ENCODE measurements around the gene TOX3.

Gene TOX3

DNA sequence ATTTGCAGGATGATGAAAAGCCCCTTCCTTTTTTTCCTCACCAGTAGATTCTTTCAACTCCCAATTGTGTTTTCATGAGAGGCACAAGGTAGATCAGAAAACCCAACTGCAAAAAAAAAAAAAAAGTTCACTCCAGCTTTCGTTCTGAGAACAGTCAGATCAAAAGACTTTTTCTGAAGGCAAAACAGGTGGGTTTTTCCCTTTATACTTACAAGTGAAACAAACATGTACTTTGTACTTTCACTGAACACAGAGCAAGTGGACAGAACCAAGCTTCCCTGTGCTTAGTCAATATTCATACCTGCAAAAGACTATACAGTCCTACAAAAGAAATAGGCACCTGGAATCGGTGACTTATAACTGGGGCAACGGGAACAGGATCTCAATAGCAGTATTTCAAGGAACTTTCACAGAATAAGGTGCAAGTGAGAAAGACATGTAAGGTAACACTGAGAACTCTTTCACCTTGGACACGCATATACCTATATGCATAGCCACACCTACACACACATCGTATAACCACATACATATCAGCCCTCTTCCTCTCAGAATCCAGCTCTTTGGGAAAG is 54.1 kb downstream of the TOX3 start:
- no peak for DNase-seq (ENCODE audit: low spot score)

- DNase-seq (ENCODE audit: low spot score), result no peak
Observed at GRCh38 chr16:52491216-52491615, 55.7 kb downstream of the TOX3 start.

- no peak for DNase-seq (ENCODE audit: low spot score)
Observed at GRCh38 chr16:52489894-52490293, 57.0 kb downstream of the TOX3 start.

DNA sequence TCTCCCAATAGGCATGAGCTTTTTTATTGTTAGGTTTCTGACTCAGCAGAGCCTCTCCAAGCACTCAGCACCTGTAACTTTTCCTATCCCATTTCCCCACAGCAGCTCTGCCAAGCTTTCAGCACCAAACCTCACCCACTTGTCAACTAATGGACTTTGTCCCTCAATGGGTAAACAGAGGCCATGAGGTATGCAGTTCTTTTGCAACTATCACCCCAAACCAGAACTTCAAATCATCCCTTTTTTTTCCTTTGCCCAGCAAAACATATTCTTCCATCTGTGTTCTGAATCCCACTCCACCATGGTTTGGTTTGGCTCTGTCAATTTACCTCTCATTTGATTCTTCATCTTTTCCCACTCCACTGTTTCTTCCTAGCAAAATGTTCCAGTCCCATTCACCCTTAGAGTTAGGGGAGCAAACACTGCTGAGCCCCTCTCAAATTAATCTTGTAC is 58.1 kb downstream of the TOX3 start:
- DNase-seq (ENCODE audit: low spot score), result no peak

- DNase-seq (ENCODE audit: low spot score), result no peak
Observed at GRCh38 chr16:52487849-52488457, 59.0 kb downstream of the TOX3 start.

DNA sequence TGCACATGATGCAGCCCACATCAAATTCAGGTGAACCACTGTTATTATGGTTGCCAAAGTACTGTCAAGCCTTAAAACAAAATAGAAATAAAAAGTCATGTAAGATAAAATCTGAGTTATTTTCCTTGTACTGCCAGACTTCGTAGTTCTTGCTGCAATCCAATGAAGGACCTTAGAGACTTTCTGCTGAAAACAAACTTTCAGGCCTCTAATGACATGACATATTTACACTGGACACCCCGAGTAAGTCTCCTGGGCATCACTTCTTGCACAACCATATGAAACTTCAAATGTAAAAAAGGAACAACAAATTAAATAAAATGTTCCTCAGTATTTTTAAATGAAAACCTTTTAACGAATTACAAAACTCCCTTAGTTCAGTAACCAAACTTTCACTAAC is 66.7 kb downstream of the TOX3 start:
- no peak for DNase-seq (ENCODE audit: low spot score)

GRCh38 chr16:52476111-52476510 is 70.8 kb downstream of the TOX3 start:
- DNase-seq (ENCODE audit: low spot score), result no peak

DNA sequence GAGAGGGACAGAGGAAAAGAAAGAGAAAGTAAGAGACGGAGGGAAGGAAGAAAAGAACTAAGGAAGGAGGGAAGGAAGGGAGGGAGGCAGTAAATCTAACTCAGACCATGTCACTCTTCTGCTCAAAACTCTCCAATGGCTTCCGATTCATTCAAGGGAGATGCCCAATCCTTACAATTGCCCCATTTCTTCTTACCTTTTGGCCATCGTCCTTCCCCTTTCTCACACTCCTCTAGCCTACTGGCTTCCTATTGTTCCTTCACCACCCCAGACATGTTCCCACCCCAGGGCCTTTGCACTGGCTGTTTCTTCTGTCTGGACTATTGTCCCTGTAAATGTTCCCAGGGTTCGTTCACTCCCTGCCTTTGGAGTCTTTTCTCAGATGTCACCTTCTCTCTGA is 72.3 kb downstream of the TOX3 start:
- DNase-seq (ENCODE audit: low spot score), result no peak

DNA sequence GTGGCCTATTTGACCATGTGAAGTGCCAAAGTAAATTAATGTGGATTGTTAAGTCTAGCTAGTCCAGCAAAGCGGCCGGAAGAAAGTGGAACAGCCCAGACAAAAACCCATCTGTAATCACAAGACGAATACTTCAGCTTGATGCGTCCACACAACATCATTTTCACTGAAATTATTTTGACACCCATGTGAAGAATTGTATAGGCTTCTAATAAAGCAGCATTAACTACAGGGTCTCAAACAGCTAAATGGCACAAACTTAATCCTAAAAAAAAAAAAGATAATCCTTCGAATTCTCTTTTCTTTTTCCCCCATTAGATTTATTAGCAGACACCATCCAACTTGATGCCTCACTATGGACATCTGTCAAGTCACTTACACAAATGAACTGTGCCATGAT is 73.8 kb downstream of the TOX3 start:
- no peak for DNase-seq (ENCODE audit: low spot score)

- DNase-seq (ENCODE audit: low spot score), result no peak
Observed at GRCh38 chr16:52471650-52472370, 75.1 kb downstream of the TOX3 start.

DNA sequence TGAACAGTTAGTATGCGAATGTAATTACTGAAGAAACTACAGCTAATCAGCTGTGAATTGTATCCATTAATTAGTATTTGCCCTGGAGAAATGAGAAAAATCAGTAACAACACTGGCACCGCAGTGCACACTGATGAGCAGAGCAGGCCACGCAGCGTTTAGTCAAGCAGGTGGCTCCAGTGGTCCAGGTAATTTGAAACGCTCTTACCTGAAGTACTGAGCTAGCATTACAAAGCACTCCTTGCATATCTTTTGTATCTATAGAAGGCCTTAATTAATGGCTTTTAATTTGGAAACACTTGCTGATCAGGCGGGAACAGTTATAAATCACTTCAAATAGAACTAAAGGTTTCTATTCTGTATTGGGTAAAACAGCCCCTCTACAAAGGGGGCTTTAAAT is 76.4 kb downstream of the TOX3 start:
- DNase-seq (ENCODE audit: low spot score), result no peak

- DNase-seq (ENCODE audit: low spot score), result no peak
Observed at GRCh38 chr16:52469775-52470174, 77.2 kb downstream of the TOX3 start.

DNA sequence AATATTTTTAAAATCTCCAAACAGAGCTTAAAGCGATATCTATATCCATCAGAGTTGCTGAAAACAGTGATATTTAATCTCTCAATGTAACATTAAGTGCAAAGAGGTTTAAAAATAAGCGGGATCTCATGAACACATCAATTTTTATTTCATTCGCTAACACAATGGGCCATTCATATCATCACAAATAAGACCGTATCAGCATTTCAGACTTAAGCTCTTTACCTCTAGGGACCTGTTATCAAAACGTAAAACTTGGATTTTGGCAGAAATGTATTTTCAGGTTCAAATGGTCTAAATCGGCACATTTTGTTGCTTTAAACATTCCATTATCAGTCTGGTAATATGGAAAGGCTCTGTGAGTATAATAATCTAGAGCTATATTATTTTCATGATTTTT is 77.9 kb downstream of the TOX3 start:
- DNase-seq (ENCODE audit: low spot score), result no peak

GRCh38 chr16:52467753-52468152 is 79.2 kb downstream of the TOX3 start:
- no peak for DNase-seq (ENCODE audit: low spot score)

DNA sequence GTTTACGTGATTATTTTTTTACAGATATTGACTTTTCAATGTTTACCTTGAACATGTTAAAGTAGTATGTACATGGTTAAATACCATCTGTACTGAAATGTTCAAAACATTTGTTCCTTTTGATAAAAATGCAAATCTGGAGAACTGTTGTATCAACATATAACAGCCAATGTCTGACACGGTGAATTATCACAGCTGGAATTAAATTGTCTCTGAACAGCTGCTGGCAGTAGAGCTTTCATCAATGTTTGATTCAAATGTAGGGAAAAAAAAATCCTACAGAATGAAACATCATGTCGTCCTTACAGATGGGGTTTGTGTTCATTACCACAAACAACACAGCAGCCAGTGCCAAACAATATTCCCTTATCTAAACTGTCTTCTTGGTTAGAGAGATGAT is 79.9 kb downstream of the TOX3 start:
- DNase-seq (ENCODE audit: low spot score), result no peak

DNA sequence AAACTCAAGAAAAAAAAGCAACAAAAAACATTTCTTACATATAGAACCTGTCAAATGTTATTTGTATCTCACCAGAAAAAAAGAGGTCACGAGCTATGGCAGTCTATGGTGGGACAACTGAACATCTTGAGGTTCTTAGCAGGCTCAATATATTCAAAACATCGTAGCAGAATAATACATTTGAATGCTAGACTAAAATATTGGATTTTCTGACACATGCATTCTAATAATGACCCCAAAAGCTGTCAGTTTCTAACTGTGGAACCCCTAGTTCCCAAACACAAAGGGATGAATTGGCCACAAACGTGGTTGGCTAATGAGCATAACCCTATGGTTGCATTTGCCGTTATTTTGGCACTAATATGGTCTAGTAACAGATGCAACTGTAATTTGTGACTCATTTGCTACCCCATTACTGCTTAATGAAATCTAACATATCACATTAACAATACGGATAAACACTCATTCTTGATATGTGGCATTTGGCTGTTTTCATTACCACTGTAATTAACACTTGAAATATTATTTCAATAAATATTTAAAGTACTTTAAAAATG is 81.2 kb downstream of the TOX3 start:
- no peak for DNase-seq (ENCODE audit: low spot score)

GRCh38 chr16:52463904-52464303 is 83.0 kb downstream of the TOX3 start:
- DNase-seq (ENCODE audit: low spot score), result no peak

DNA sequence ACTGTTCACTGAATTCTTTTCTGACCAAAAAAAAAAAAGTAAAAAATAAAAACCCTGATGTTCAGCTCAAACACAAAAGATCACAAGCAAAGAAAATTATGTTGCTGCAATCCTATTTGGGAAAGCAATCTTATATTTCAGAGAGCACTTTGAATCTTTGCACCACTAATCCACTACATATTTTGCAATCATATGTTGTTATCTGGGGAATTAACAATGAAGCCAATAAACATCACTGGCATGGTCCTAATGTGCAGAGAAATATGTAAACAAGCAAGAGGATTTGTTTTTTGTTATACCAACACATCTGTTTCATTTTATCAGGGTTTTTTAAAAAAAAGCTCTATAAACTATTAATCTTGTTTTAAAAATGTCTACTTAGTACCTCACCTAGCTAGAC is 84.1 kb downstream of the TOX3 start:
- no peak for DNase-seq (ENCODE audit: low spot score)

DNA sequence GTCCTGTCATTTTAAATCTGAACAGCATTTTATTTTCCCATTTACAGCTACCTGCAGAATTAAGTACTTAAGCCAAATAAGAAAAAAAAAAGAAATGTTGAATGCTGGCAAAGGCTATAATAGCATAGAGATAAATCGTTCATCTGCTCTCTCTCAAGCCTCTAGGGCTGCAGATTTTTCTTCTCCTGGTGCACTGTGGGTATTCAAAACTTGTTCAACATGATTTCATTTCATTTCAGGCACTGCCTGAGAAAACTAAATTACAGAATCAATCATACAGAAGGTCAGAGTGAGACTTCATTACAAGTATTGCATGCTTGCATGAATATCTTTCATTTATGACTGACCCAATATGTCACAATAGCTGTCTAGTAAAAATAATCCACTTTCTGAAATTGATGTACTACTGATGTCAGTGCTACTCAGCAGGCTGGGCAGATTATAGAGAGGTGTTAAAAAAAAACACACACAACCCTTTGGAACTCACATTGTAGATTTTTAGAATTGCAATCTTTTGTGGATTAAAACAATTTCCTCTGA is 86.2 kb downstream of the TOX3 start:
- DNase-seq (ENCODE audit: low spot score), result no peak

DNA sequence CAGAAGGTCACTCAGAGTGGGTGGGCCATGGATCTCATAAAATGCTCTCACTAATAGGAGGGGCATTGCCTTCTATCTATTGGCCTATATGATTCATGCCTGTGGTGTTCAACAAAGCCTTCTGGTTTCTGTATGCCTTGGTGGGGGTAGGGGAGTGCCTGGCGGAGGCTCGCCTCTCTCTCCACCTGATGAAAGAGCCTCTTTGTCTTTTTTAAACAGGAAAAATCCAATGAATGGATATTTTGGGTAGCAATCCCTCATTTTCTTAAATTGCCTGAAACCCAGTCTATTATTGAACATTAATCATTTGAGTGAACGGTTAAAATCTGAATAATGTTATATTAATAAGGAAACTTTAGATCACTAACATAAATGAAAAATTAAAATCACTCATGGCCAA is 90.6 kb downstream of the TOX3 start:
- DNase-seq (ENCODE audit: low spot score), result no peak

DNA sequence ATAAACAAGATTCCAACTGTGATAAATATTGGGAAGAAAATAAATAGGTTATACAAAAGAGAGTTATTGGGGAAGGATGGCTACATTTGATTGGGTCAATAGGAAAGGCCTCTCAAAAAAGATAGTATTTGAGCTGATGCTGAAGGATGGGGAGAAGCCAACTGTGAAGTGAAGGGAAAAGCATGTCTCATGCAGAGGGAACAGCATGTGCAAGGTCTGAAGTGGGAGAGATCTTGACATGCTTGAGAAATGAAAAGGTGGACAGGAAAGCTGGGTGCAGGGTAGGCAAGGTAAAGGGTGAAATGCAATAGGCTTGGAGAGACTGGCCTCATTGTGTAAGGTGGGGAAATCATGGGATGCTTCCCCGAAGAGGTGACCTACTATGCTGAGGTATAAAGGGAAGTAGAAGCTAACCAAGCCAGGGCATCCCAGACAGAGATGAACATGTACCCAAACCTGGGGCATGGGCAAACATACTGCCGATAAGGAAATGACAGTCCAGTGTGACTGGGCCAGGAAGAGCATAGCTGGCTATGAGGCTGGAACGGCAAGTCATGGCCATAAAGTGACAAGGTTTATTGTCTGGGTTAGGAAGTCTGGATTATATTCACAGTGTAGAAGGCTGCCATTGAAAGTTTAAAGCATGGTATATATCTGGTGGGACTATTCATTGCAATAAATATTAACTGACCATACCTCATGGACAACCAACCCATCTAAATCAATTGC is 91.2 kb downstream of the TOX3 start:
- no peak for DNase-seq (ENCODE audit: low spot score)

DNA sequence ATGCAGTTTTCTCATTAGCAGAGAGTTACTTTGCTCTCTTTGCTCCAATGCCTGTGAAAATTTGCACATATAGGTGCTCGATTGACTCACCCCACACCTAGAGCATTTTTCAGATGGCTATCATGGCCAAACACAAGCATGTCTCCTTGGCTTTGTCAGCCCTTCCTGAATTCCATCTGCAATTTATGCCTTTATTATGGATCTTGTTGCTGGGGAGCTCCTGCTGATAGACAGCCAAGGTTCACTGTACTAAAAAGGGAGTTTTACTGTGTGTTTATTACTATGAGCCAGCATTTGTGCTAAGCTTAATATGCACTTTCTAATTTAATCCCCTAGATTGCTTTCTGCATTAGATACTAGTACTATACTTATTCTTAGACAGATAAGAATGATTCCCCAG is 93.3 kb downstream of the TOX3 start:
- DNase-seq (ENCODE audit: low spot score), result no peak
